GM21717 (cell line): ENCODE results near the gene CDSN.
"Not testable (repeated sequence)": the region's sequence is repeated elsewhere in the genome, so short reads cannot be mapped to it uniquely, and the experiment has no call there.

Experiments used
- ATAC-seq: cut with Tn5 transposase; IDR thresholded peaks from one replicate; pipeline ENCODE4 v1.9.1; 2021; ENCODE audit warnings: mild to moderate bottlenecking, moderate library complexity; ENCODE audit not compliant: unreplicated experiment

CDSN gene

DNA sequence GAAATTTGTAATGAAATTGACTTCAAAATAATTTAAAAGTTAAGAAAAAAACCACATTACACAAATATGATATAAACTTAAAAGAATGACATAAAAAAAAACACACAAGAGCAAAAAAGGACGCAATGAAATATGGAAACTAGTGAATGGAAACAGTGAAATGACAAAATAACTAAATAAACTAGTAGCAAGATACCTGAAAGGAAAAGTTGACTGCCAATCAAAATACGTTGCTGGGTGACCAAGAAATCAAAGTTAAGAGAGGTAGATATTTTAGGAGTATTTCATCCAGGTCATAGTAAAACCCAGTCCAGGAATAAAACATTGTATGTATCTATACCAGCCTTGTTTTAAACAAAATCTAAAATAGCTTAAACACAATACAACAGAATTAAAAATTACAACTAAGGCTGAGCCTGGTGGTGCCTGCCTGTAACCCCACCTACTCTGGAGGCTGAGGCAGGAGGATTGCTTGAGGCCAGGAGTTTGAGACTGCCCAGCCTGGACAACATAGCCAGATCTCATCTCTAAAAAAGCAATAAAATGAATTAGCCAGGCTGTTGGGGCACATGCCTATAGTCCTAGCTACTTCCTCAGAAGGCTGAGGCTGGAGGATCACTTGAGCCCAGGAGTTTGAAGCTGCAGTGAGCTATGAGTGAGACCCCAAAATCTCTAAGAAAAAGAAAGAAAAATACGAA, 29.8 kb downstream of the CDSN start:
- no peak for ATAC-seq

- peak; percentile 63 for ATAC-seq
These were observed 32.7 kb downstream of the CDSN start for GRCh38 chr6:31087494-31088089.

DNA sequence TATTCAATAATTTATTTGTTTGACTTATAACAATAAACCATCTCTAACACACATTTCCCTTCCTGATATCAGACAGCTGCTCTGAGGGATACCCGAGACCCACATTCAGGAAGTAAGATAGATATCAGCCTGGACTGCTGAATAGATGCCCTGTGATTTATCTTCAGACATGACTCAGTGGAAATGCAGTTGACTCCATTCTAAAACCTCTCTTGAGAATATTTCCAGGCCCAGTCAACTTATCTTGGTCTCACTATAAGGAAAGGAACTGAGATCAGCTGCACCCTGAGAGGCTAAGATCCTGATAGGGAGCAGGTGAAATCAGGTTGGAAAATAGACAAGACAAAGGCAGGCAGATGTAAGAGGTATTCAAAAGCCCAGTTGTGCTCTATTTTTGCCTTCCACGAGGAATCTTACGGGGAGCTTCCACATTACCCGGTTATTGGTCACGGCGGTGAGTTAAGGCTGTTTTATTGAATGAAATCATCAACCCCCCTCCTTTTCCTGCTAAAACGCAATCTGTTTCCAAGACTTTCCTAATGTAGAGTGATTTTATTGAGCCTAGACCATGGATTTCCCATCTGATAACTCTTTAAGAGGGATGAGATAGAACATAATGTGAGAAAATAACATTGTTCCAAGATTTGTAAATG, 33.3 kb downstream of the CDSN start:
- ATAC-seq: no peak

DNA sequence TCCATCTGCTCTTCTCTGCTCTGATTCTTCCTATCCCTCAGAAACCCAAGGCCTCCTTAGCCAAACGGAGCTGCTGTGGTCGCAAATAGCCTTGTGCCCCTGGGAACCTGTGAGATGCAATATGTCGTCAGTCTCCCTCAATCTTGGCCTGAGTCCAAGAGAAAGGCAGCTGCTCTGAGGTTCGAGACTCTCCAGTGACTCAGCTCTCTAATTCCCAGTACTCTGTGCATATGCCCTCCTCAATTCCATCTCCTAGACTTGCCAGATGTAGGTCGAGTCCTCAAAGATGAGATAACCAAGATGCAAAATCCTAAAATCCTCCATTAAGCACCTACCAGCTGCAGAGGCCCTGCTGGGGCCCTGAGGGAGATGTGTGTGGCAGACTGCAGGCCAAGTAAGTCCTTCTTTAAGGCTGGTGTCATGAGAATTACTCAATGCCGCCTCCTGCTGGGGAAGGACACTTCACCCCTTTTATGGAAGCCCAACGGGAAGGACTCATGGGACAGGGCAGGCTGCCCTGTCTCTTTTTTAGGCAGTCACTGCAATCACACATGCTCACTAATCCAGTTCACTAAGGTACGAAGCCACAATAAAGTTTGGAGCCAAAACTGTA, 36.4 kb downstream of the CDSN start:
- ATAC-seq: no peak

DNA sequence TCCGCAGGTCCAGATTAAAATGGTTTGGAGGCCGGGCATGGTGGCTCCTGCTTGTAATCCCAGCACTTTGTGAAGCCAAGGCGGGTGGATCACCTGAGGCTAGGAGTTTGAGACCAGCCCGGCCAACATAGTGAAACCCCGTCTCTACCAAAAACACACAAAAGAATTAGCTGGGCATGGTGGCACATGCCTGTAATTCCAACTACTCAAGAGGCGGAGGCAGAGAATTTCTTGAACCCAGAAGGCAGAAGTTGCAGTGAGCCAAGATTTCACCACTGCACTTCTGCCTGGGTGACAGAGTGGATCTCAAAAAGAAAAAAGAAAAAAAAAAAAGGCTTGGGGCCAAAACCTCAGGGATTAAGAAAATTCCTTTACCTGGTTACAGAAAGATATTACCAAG, 38.4 kb downstream of the CDSN start:
- ATAC-seq: no peak

GRCh38 chr6:31079656-31080261, 40.5 kb downstream of the CDSN start:
- no peak for ATAC-seq

DNA sequence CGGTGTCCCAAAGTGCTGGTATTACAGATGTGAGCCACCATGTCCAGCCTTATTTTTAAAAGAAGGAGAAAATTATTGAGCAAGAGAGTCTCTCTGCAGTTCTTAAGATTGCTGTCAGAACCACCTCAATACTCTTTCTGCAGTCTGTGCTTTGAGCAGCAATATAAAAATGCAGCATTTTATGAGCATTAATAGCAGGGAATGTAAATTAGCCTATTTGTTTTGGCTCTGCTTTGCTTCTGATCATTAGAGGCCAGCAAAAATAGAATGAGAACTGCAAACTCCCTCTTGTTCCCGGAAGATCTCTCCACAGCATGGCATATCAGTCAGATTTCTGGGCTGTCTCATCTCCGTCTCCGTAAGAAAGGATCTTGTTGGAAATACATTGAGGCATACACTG, 43.6 kb downstream of the CDSN start:
- no peak for ATAC-seq

GRCh38 chr6:31075528-31075927, 44.7 kb downstream of the CDSN start:
- no peak for ATAC-seq

- ATAC-seq: no peak
These were observed 45.8 kb downstream of the CDSN start for GRCh38 chr6:31074401-31074800.

GRCh38 chr6:31070711-31071197, 49.5 kb downstream of the CDSN start:
- no peak for ATAC-seq

DNA sequence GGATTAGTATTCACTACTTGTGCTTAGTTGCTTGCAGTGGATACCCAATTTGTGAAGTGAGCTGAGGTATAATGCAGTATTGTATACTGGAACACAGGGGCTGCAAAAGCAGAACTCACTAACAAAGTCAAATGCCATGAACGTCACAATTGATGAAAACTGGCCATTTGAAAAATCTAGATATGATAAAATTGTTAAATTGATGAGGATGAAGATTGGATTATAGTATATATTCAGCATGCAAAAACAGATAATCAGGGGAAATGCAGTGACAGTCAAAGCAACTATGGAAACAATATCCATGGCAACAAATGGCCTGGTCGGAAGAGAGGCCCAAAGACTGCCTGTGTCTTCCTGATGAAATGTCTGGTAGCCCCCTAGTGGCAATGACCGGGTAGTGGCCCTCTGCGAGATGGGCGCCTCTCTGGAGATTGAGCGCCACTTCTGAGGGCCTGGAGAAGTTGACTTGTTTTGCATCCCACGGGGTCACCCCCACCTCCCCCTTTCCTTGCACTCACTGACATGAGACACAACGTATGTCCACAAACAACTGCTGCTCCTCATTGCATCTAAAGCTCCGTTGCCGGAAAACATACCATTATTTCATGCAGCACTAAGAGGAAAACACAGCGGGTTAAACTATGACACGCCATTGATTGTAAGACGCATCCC, 51.4 kb downstream of the CDSN start:
- peak; percentile 63 for ATAC-seq

GRCh38 chr6:31067891-31068668, 52.2 kb downstream of the CDSN start:
- ATAC-seq: not testable (repeated sequence)

DNA sequence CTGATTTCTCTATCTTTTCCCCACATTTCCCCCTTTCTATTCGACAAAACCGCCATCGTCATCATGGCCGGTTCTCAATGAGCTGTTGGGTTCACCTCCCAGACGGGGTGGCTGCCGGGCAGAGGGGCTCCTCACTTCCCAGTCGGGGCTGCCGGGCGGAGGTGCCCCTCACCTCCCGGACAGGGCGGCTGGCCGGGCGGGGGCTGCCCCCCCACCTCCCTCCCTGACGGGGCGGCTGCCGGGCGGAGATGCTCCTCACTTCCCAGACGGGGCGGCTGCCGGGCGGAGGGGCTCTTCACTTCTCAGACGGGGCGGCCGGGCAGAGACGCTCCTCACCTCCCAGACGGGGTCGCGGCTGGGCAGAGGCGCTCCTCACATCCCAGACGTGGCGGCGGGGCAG, 53.2 kb downstream of the CDSN start:
- ATAC-seq: not testable (repeated sequence)

DNA sequence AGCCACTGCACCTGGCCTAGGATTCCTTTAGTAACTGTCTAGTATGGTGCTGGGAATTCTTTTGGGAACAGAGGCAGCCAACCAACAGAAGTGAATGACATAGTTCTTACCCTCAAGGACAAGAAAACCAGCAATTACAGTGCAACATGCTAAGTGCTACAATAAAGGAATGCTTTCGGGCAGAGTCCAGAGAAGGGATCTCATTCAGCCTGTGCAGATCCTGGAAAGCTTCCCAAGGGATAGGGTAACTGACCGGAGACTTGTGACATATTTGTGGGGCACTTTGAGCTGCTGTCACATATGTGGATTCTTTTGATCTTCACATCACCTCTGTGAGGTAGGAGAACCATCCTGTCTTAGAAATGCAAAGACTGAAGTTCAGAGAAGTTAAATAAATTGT, 54.7 kb downstream of the CDSN start:
- ATAC-seq: no peak
